ENCODE measurements around the gene MAGI2.

GRCh38 chr7:78043159-78043558, 1410.3 kb downstream of the MAGI2 start:
- TF ChIP-seq POLR2A (IDR thresholded peaks at IDR 0.05) (no peak), CTCF (IDR thresholded peaks at IDR 0.05 in 4 of 5, conservative IDR thresholded peaks at IDR 0.05 in 1 of 5) (no peak)
